ENCODE results near the gene MFNG.
"Not testable (repeated sequence)": the region's sequence is repeated elsewhere in the genome, so short reads cannot be mapped to it uniquely, and the experiment has no call there.

MFNG gene

GRCh38 chr22:37472418-37473006, 13.7 kb downstream of the MFNG start:
- DNase-seq = peak; percentile 41

GRCh38 chr22:37471727-37472417, 14.3 kb downstream of the MFNG start:
- DNase-seq = no peak

- no peak for DNase-seq
Measured at GRCh38 chr22:37470087-37470445, 16.1 kb downstream of the MFNG start.

DNA sequence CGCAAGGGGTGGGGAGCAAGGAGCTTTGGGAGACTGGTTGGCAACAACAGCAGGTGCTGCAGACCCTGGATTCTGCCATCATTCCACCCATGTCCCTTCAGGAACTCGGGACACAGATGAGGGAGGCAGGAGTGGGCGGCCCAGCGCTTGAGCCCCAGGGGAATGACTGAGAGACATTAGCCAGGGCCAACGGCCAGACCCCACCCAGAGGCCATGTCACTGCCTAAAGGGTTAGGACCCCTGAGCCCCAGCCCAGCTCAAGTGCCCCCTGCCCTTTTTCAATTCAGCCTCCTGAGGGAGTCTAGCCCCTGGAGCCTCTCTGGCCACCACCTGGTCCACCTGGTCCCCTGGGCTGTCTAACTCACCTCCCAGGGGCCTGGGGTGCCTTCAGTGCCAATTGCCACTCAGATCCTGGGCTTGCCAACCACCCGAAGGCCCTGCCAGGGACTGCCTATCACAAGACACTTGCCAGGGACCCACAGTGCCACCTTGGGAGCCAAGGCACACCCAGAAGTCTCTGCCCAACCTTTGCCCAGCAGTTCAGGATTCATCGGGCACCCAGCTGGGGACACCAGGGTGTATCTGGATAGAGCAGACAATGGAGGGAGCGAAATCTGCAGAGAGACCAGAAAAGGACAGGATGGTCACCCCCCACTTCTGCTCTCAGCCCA, 16.6 kb downstream of the MFNG start:
- DNase-seq = no peak

DNA sequence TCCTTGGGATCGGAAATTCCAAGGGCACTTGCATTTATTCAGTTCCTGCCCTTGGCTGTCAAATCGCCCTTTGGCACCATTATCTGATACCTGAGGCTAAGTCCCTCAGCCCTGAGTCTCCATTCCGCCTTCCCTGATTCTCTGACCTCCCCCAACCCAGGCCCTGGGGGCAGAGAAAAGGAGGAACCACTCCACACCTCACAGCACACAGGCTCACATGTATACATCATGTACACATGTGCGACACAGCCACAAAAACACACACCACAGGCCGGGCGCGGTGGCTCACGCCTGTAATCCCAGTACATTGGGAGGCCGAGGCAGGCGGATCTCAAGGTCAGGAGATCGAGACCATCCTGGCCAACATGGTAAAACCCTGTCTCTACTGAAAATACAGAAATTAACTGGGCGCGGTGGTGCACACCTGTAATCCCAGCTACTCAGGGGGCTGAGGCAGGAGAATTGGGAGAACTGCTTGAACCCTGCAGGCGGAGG, 17.9 kb downstream of the MFNG start:
- not testable (repeated sequence) for DNase-seq

DNA sequence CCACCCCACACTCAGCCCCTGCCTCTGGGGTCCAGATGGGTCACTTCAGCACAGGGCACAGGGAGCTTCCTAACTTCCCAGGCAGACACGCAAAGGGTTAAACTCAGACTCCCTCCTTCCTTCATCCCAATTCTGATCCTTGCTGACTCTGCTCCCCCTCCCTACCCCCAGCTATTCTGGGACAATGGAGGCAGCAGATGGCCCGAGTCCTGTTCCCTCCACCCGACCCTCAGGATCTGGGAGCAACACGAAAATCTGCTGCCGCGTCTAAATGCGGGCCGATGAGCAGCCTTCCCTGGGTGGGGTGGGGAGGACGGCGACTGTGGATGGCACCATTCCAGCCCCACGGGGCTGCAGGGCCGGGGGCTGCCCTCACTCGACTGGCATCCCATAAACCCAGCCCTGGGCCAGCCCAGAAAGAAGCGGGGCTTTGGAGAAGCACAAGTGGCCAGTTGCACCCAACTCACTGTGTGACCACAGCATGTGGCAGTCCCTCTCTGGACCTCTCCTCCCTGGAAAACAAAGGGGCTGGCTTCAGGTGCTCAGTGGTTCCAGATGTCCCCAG, 18.7 kb downstream of the MFNG start:
- no peak for DNase-seq

DNA sequence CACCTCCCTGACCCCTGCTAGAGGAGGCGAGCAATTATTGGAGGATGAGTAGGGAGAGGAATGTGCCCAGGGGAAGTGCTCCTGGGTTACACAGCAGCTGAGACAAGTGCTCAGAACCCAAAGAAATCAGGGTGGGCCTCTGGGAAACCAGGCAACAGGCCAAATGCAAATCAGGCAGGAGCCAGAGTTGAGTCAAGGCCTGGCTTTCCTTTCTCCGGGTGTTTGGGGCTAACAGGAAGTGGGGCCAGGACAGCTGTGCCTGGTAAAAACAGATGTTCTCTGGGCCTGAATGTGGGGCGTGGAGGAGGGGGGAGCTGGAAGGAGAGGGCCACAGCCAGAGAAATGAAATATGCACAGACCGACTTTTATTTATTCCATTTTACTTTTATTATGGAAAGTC, 22.0 kb downstream of the MFNG start:
- DNase-seq = no peak

DNA sequence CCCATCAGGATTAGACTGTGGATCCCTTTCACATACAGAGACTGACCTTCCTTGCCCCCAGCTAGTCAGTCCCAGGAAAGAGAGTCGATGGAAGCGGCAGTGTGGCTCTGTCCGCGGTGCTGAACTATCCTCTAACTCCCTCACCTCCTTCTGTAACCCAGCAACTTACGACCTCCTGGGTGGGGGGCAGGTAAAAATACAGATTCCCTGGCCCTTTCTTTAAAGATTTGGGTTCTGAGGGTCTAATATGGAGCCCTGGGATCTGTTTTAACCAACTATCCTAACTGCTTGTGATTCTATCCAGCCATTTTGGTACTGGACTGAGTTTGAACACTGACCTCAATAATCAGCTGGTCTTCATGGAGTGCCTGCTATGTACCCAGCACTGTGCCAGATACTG, 23.2 kb downstream of the MFNG start:
- DNase-seq = no peak

GRCh38 chr22:37462436-37462835, 23.7 kb downstream of the MFNG start:
- no peak for DNase-seq

- no peak for DNase-seq
Measured at GRCh38 chr22:37461961-37462360, 24.2 kb downstream of the MFNG start.

DNA sequence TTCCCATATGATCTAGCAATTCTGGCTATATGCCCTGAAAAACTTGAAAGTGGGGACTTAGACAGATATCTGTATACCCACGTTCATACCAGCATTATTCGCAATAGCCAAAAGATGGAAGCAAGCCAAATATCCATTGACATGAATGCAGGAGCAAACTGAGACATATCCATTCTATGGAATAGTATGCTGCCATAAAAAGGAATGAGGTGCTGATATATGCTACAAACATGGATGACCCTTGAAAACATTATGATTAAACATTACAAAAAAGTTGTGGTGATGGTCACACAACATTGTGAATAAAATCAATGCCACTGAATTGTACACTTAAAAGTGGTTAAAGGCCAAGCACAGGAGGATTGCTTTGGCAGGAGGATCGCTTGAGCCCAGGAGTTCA, 25.5 kb downstream of the MFNG start:
- DNase-seq = no peak

GRCh38 chr22:37459206-37459605, 27.0 kb downstream of the MFNG start:
- no peak for DNase-seq

DNA sequence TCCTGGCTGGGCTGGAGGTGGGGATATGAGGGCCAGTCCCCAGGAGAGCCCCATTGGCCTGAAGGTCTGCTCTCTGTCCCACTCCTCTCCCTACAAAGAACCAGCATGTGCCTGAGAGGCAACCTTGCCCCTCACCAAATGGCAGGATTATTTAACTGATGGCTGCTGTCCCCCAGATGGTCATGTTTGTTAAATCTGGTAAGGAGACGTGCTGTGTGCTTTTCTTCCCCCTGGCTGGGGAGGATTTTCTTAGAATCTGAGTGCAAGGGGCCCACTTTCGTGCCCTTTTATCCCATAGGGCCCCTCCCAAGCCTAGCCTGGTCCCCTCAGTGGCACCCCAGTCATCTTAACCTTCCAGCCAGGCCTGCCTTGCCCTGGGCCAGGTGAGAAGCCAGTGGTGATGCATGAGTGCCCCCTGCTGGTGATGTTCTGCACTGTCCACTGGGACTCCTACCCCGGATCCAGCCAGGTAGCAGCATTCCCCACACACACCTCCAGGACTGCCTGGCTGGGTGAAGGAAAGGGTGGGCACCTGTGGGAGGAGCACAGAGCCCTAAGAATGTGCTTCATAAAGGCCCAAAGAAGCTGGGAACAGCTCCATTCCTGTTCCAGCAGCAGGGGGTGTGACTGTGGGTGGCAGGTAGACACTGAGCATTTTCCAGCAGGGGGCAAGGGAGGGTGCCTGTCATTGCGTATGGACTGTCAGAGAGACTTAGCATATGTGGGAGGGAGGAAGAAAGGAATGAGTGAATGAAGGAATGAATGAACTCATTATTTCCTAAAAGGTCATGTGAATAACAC, 28.9 kb downstream of the MFNG start:
- peak; percentile 82 for DNase-seq

DNA sequence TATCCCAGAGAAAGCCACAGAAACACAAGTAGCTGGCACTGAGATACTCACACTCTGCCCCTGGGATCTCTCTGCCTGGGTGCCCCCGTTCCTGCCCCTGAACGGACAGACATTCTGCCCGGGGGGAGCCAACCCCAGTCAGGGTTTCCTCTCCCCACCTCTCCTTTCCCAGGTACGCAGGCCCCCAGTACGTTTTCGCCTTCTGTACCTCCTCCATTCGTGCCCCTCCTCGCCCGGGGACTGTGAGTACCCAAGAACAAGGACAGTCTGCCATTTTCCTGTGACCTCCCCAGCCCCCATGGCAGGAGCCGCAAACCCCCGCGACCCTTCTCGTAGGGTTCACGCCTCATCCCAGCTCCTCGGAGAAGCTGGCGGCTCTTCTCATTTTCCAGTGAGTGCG, 29.8 kb downstream of the MFNG start:
- no peak for DNase-seq

- DNase-seq = no peak
Measured at GRCh38 chr22:37455896-37456295, 30.3 kb downstream of the MFNG start.

DNA sequence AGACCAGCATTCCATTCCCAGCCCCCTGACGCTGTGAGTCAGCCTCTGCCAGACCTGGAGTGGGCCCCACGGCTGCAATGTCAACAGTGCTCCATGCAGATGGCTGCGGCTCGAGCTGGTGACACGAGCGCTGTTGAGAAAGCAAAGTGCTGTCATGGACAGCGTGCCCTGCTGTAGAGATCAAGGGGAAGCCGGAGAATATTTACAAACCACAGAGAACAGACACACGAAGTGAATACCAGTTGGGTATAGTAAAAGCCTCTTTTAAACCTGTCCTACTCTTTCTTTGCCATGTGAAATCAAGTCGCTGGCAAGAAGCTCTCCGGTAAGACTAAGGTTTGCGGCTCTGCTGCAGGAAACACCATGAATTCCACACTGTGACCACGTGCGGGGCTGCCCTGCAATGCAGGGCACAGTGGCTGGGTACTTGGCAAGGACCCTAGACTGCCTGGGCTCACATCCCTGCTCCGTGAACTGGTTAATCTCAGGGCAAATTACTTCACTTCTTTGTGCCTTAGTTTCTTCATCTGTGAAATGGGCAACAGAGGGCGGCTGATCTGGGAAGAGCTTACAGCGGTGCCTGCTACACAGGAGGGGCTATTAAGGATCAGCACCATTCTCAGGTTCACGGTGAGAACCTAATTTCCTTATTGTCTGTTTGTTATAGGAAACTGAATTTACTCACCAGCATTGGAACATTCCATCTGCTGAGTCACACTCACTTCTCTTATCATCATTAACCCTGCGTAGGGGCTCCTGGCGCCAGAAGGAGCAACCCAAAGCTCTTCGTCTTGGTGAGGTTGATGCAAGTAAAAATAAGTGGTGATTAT, 31.1 kb downstream of the MFNG start:
- DNase-seq = no peak

DNA sequence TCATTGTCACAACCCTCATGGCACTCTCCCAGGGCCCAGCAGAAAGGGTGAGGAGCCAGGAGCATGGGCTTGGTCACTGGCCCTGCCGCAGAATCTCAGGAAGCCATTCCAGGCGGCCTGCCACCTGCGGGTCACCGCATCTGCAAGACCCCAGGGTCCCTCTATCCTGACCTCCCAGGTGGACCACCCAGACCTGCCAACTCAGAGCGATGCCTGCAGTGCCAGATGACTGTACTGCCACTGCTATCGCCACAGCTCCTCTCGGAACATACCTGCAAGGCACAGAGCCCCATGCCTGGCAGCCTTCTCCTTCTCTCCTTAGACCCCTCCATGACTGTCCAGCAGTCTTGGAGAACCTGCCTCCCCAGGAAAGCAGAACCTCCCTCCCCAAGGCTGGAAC, 32.5 kb downstream of the MFNG start:
- DNase-seq = no peak

DNA sequence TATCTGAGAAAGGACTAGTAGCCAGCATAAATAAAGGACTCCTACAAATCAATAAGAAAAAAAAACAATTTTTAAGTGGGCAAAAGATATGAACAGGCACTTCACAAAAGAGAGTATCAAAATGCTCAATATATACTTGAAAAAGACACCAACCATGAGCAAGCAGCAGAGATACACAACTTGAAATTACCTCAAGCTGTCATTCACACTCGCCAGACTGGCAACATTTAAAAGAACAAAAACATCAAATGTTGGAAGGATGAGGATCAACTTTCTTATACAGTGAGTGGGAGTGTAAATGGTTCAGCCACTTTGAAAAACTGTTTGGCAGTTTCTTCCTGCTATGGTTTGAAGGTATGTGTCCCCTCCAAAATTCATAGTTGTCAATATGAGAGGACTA, 35.0 kb downstream of the MFNG start:
- DNase-seq = no peak

- DNase-seq = no peak
Measured at GRCh38 chr22:37449331-37450001, 36.7 kb downstream of the MFNG start.

GRCh38 chr22:37448516-37449127, 37.6 kb downstream of the MFNG start:
- DNase-seq = no peak

GRCh38 chr22:37445501-37445900, 40.7 kb downstream of the MFNG start:
- DNase-seq = no peak

All from activated CD4-positive, alpha-beta T cell treated with anti-CD3 and anti-CD28 coated beads, Interleukin-2, amount 50 U/mL, for 16 hours (primary cell).